ENCODE measurements around the gene NDUFA8.

GRCh38 chr9:122121931-122122330 is 37.6 kb downstream of the NDUFA8 start:
- TF ChIP-seq POLR2AphosphoS5 (IDR thresholded peaks at IDR 0.05; ENCODE audit: low read depth, low read length) (no peak), POLR2A (IDR thresholded peaks at IDR 0.05; ENCODE audit: low read depth, low read length) (no peak), TAF1 (IDR thresholded peaks at IDR 0.05; ENCODE audit: borderline replicate concordance, low read depth, low read length) (no peak)
